Fibroblast of peridontal ligament (primary cell): ENCODE measurements around the gene SCLT1.
A peak's percentile ranks its signal among the peaks of the same experiment; 100 is the strongest.

Experiments used
- DNase-seq: peaks from one replicate; pipeline ENCODE4 v3.0.0-alpha.2; 2010; ENCODE audit errors: extremely low read depth

Gene SCLT1

DNA sequence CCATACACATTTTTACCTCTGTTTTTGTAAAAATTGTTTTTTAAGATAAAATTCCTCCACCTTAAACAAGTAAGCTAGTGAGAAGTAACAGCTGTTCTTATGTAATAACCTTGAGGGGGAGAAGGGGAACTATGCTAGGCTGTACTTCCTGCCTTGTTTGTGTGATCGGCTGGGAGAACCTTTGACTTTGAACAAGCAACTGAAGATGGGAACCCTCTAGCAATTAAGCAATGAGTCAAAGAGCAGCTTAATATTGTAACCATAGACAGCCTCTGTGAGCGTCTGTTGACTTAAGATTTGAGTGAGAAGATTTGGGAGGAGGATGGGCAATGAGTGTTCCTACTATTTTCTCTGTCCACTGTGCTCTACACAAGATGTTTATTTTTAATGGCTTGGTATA is 135.1 kb downstream of the SCLT1 start:
- DNase-seq: no peak

GRCh38 chr4:128957459-128957858 is 135.9 kb downstream of the SCLT1 start:
- no peak for DNase-seq

DNA sequence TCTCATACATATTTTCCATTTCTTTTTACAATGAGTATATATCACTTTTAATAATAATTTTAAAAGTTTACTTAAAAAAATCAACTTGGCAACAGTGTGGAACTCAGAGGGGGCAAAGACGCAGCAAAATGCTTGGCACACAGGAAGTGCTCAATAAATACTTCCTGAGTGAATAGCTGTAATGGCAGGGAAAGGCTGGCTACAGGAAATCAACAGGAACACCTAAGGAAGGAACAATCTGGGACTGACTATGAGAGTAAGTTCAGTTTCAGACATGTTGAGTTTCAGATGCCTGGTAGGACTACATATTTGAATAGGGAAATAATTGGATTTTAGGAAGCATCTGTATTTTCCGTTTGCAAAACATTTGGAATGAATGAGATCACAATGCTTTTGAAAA is 137.6 kb downstream of the SCLT1 start:
- DNase-seq: no peak

DNA sequence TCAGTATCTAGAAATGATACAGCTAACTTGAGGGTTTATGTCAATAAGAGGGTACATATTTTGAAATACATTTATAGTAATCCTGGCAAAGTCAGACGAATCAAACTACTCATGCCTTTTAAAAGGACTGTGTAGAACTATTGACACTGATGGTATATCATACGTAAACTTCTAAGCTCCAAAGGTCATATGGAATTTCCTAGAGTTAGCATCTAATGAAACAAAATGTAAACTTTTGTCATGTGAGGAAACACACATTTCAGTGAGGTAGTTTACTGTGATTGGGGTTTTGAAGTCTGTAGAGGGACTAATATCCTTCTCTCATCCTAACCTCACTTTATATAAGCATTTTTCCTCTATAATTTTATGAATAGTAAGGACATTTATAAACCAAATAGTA is 138.4 kb downstream of the SCLT1 start:
- DNase-seq: no peak

DNA sequence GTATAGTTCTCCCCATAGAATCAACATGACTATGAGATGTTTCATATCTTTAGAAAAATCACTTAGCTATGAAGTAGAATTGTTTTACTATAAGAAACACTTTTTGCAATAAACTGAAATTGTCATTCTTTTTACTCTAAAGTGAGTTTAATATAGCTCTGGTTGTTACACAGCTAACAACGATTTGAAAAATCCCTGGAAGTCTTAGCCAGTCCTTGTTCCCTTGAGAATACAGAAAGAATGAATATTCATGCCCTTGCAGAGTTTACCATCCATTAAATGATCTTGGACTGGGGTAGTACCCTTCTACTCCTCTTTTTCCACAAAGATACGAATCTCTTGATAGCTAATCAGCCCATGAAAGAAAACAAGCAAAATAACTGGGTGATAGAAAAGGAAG is 142.0 kb downstream of the SCLT1 start:
- peak; percentile 77 for DNase-seq

DNA sequence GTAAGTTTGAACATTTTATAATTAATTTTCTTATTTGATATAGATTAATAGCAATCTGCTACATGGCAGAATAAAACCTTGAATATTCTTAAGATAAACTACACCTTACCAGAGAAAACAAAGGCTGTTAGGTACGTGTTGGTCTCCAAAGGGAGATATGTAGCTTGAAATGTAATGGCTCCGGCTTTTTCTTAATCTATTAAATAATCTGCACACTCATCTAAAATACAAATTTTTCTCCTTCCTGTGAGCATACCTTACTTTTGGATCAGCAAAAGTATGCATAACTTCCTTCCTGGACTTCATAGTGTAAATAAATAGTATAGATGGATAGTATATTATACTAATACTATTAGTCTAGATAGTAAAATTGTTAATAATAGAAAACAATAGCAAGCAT is 142.5 kb downstream of the SCLT1 start:
- no peak for DNase-seq

- DNase-seq: no peak
Observed at GRCh38 chr4:128946916-128947315, 146.4 kb downstream of the SCLT1 start.

- peak; percentile 78 for DNase-seq
Observed at GRCh38 chr4:128942607-128943006, 150.7 kb downstream of the SCLT1 start.

- no peak for DNase-seq
Observed at GRCh38 chr4:128940971-128941370, 152.4 kb downstream of the SCLT1 start.

- DNase-seq: no peak
Observed at GRCh38 chr4:128930051-128930450, 163.3 kb downstream of the SCLT1 start.

DNA sequence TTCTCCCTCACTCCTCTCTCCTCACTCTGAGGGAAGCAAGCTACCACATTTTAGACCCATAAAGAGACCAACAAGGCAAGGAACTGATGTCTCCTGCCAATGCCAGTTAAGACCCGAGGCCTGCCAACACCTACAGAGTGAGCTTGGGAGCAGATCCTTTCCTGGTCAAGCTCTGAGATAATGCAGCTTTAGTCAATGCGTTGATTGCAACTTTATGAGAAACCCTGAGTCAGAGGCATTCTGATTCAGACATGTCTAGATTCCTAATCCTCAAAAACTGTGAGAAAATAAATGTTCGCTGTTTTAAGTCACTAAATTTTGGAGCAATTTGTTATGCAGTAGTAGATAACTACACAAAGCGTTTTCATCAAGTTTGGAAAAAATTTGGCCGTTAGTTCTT is 168.4 kb downstream of the SCLT1 start:
- DNase-seq: no peak

DNA sequence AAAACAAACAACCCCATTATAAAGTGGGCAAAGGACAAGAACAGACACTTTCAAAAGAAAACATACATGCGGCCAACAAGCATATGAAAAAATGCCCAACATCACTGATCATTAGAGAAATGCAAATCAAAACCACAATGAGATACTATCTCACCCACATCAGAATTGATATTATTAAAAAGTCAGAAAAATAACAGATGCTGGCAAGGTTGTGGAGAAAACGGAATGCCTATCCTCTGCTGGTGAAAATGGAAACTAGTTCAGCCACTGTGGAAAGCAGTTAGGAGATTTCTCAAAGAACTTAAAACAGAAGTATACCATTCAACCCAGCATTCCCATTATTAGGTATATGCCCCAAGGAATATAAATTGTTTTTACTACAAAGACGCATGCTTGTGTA is 171.4 kb downstream of the SCLT1 start:
- no peak for DNase-seq

GRCh38 chr4:128917781-128918180 is 175.6 kb downstream of the SCLT1 start:
- no peak for DNase-seq

GRCh38 chr4:128916832-128917231 is 176.5 kb downstream of the SCLT1 start:
- no peak for DNase-seq

DNA sequence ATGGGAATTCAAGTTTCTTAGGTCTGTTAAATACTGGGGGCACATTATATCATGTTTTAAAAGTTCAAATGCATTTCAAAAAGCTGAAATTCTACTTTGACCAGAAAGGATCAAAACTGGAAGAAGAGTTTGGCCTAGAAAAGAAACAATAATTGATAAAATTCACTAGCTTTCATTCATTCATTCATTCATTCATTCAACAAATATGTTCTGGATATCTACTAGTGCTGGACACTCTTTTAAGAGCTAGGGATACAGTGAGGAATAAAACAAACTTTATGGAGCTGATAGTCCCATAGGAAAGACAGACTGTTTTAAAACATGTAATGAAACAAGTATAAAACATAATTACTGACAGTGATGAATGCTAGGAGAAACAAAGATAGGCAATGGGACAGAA is 177.8 kb downstream of the SCLT1 start:
- no peak for DNase-seq

GRCh38 chr4:128913228-128913627 is 180.1 kb downstream of the SCLT1 start:
- DNase-seq: no peak

GRCh38 chr4:128908735-128909134 is 184.6 kb downstream of the SCLT1 start:
- peak; percentile 20 for DNase-seq

DNA sequence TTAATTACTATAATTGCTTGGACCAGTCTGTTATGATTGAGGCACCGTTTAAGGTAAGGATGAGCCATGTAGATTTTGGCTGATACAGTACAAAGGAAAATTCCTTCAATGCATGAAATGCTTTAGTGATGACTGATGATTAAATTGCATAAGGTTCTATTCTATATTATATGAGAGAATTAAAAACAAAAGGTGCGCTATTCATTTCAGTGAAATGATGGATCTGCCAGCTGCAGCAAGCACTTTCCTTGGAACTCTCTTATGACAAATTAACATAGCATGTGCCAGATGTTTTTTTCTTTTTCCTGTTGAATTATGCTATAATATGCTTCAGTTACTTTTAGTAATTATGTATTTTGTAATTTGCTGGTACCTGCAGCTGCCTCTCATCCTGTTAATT is 185.4 kb downstream of the SCLT1 start:
- DNase-seq: no peak

DNA sequence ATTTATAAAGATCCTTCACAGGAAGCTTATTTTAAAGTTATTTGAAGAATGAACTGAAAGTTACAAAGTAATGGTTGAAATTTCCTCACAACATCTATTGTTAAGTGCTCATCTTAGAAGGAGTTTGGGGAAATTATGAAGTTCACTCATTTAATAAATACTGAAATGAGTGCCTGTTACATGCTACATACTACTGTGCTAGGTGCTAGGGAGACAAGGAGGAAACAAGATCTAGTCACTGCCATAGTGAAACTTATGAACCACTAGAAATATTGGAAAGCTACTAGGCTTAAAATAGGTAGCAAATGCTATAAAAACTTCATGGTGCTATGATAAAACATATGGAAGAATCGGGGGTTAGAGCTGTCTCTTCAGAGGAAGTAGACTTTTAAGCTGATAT is 186.8 kb downstream of the SCLT1 start:
- no peak for DNase-seq

- no peak for DNase-seq
Observed at GRCh38 chr4:128904821-128905220, 188.5 kb downstream of the SCLT1 start.

GRCh38 chr4:128880662-128881061 is 212.7 kb downstream of the SCLT1 start:
- no peak for DNase-seq

DNA sequence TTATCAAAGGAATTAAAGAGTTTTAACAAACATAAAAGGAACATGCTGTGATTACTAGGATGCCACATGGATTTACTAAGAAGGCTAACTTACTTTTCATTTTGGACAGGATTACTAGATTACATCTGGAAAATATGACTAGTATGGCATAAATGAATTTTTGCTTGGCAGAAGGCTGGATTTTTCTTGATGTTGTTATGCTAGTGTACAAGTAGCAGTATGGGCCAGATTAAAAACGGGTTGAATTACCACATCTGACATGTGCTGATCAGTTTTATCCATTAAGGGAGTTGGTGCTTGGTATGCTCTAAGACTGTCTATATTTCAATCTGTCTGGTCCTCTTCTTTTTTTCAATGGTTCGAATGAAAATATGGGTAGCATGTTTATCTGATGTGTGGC is 213.4 kb downstream of the SCLT1 start:
- peak; percentile 34 for DNase-seq

DNA sequence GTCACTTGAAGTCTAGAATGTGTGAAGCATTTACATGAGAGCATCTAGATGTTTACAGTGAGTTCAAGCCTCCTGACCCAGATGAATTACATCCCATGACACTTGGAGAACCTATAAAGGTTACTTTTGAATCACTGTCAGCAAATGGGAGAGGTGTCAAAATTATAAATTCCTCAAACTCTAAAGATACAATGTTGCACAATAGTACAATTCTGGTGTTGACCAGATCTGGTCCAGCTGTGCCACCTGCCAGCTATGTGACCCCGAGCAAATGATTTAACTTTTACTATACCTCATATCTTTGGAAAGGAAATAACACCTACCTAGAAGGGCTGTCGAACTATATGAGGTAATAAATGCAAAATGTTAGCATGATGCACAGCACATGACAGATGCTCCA is 214.1 kb downstream of the SCLT1 start:
- no peak for DNase-seq

DNA sequence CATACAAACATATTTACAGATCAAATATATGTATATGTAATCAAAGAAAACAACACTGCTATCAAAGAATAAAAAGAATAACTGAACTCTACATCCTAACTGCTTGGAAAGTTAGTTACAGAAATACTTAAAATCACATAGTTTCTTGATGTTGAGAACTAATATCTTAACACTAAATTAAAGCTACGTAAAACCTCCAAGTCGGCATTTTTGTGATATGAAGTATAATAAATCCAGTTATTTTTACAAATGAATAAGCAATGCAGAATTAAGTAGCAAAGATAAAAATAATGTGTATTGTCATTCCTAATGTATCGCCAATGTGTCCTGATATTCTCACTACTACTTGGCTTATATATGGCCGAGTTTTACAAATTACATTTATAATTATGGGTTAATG is 215.4 kb downstream of the SCLT1 start:
- no peak for DNase-seq

GRCh38 chr4:128876200-128876599 is 217.1 kb downstream of the SCLT1 start:
- DNase-seq: no peak
